ENCODE data around the gene CPT1B. TPM values are rescaled to one million over a fixed set of nuclear protein-coding genes. Genes with fewer than 3 reads are reported as not detected.

Gene CPT1B
- total RNA-seq, 1 donor from 2014 or later = 94.5 TPM

DNA sequence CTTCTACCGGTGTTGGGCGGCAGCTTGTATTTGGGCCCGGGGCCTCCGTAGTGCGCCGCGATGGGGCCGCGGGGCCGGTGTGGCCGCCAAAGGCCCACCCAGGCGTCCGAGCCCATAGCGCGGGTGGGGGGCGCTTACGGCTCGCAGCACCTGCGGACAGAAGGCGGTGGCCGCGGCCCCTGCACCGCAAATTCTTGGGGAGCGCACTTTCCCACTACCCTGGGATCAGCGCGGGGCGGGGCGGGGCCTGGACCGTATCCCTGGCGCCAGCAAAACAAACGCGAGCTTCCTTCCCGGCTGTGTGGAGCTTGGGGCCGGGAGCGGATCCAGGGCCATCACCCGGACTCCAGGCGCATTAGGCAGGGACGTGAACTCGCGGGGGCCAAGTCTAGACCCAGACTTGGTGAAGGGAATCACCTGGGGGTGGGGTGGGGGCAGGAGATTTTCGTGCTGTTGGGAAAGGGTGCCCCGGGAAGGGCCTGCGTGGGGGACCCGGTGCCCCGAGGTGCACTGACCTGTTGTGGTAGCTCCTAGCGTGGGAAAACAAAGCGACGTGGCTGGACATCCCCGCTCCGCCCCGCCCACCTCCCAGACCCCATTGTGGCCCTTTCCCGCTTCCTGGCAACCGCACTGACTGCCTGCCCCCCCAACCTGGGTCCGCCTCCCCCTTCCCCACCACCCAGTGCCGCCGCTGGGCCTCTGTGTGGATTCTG, 46.1 kb downstream of the CPT1B start:
- TF ChIP-seq, protein P1, sequence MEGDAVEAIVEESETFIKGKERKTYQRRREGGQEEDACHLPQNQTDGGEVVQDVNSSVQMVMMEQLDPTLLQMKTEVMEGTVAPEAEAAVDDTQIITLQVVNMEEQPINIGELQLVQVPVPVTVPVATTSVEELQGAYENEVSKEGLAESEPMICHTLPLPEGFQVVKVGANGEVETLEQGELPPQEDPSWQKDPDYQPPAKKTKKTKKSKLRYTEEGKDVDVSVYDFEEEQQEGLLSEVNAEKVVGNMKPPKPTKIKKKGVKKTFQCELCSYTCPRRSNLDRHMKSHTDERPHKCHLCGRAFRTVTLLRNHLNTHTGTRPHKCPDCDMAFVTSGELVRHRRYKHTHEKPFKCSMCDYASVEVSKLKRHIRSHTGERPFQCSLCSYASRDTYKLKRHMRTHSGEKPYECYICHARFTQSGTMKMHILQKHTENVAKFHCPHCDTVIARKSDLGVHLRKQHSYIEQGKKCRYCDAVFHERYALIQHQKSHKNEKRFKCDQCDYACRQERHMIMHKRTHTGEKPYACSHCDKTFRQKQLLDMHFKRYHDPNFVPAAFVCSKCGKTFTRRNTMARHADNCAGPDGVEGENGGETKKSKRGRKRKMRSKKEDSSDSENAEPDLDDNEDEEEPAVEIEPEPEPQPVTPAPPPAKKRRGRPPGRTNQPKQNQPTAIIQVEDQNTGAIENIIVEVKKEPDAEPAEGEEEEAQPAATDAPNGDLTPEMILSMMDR (conservative IDR thresholded peaks at IDR 0.05) = no peak
- Mint-ChIP-seq H3K9me3 (no peaks in the 10 kb centered on the region), H3K27me3 (peaks cover 52% of the 10 kb centered on the region), H3K36me3 (no peaks in the 10 kb centered on the region), H3K4me3 (peak overlapping the region; percentile 74), H3K27ac (peak overlapping the region; percentile 83), H3K4me1 (ENCODE audit: unreplicated experiment) (peaks cover 17% of the 10 kb centered on the region)
- DNase-seq (ENCODE audit: extremely low spot score, unreplicated experiment) = no peak

DNA sequence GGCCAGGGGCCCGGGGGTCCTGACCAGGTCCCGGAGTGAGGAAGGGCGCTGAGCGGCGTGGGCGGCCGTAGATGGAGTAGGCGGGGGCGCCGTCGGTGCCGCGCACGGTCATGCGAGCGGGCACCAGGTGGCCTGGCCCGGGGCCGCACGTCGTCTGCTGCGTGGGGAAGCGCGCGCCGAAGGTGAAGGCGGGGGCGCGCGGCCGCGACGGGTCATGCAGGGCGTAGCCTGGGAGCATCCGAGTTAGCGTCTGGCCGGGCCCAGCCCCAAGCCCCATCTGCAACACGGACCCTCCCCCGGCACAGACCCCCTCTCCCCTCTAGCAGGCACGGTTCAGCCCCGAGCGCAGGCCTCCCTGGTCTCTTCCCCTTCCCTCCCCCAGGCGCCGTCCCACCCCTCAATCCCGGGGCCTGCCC, 46.7 kb downstream of the CPT1B start:
- Mint-ChIP-seq H3K9me3 (no peaks in the 10 kb centered on the region), H3K4me3 (no peak overlapping the region), H3K36me3 (no peaks in the 10 kb centered on the region), H3K27me3 (peaks cover 52% of the 10 kb centered on the region), H3K4me1 (ENCODE audit: unreplicated experiment) (peaks cover 17% of the 10 kb centered on the region), H3K27ac (no peak overlapping the region)
- no peak for DNase-seq (ENCODE audit: extremely low spot score, unreplicated experiment)
- TF ChIP-seq, protein P1 (conservative IDR thresholded peaks at IDR 0.05) = no peak

DNA sequence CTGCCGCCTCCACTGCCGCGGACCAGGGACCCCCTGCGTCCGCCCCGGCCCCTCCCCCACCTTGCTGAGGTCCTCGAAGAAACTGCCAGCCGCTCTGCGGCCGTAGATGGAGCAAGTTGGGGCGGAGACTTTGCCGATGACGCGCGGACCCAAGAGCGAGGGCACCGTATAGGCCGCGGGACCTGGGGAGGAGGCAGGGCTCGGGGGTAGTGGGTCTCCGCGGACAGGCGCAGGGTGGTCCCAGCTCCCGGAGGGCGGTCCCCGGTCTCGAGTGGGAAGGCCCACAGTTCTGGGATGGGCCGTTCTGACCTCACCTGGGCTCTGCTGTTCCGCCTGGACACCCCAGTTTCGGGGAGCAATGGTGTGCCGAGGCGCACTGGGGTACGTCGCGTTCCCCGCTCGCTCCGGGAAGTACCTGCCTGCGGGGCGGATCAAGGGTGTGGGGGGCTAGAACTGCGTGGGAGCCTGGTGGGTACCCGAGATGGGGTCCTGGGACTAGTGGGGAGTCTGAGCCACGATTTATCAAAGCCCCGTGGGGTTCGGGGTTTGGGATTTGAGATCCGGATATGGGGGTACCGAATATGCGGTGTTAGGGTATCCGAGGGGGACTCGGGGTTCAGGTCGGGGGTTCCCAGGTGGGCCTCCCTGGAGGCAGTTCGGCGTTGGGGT, 47.2 kb downstream of the CPT1B start:
- Mint-ChIP-seq H3K4me3 (peak overlapping the region; percentile 71), H3K36me3 (no peaks in the 10 kb centered on the region), H3K27ac (no peak overlapping the region), H3K27me3 (peaks cover 52% of the 10 kb centered on the region), H3K9me3 (no peaks in the 10 kb centered on the region), H3K4me1 (ENCODE audit: unreplicated experiment) (peaks cover 17% of the 10 kb centered on the region)
- no peak for DNase-seq (ENCODE audit: extremely low spot score, unreplicated experiment)
- TF ChIP-seq, protein P1 (conservative IDR thresholded peaks at IDR 0.05) = no peak

- H3K9me3 Mint-ChIP-seq = no peaks in the 10 kb centered on the region
- H3K4me1 Mint-ChIP-seq (ENCODE audit: unreplicated experiment) = peaks cover 17% of the 10 kb centered on the region
- peak overlapping the region; percentile 66 for H3K4me3 Mint-ChIP-seq
- no peak for DNase-seq (ENCODE audit: extremely low spot score, unreplicated experiment)
- H3K27ac Mint-ChIP-seq = no peak overlapping the region
- no peaks in the 10 kb centered on the region for H3K36me3 Mint-ChIP-seq
- TF ChIP-seq, protein P1 (conservative IDR thresholded peaks at IDR 0.05) = no peak
- peaks cover 52% of the 10 kb centered on the region for H3K27me3 Mint-ChIP-seq
Measured at GRCh38 chr22:50530580-50530876, 47.7 kb downstream of the CPT1B start.

GRCh38 chr22:50529897-50530579, 48.2 kb downstream of the CPT1B start, which contains the start of gene TYMP:
Gene TYMP (minus strand): TSS chr22:50530012. CDS start chr22:50529709, 303 bp downstream.
- TF ChIP-seq, protein P1 (conservative IDR thresholded peaks at IDR 0.05) = no peak
- H3K4me3 Mint-ChIP-seq = peak within 1 kb of the TSS; percentile 71
- peaks cover 52% of the 10 kb centered on the region for H3K27me3 Mint-ChIP-seq
- peaks cover 17% of the 10 kb centered on the region for H3K4me1 Mint-ChIP-seq (ENCODE audit: unreplicated experiment)
- no peak within 1 kb of the TSS for H3K27ac Mint-ChIP-seq
- H3K9me3 Mint-ChIP-seq = no peaks in the 10 kb centered on the region
- no peak for DNase-seq (ENCODE audit: extremely low spot score, unreplicated experiment)
- H3K36me3 Mint-ChIP-seq = no peaks in the 10 kb centered on the region
